CD4-positive, alpha-beta T cell treated with Interleukin-15 for 4 hours (primary cell): ENCODE results near the gene IQGAP2.
"Not testable (repeated sequence)": the region's sequence is repeated elsewhere in the genome, so short reads cannot be mapped to it uniquely, and the experiment has no call there.

Experiments
- DNase-seq: peaks from one replicate; pipeline ENCODE4 v3.0.0-alpha.2; 2020; ENCODE audit warnings: low spot score

IQGAP2 gene

DNA sequence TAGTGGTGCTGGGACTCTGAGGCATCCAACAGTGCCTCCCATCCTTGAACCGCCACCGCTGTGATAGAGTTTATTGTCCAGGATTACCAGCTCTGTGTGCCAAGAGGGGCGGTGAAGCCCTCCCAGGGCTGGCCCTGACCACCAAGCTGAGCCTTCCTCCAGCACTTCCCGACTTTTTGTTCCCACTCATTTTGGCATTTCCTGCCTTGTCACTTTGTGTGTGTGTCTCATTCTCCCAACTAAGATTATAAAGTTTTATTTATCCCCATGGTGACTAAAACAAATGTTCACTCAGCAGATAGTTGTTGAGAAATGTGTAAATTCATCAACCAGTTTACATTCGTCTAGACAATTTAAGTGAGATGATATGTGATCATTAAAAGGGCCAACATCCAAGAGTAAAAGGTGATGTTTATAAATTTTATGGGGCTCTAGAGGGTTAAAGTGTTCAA is 315.3 kb downstream of the IQGAP2 start:
- no peak for DNase-seq

DNA sequence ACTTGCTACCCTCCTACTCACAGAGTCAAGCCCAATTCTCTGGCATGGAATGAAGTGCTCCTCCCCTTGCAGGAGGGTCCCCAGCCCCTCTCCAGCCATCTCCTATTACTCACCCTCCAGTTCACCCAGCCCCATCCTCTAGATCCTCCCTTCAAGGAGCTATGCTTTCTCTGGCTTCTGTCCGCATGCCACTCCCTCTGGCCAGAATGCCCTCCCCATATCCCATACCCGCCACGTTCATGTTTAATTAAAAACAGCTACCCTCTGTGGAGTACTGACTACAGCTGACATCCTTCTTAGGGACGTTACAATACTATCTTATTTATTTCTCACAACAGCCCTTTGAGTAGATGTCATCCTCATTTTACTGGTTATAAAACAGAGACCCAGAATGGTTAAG is 315.8 kb downstream of the IQGAP2 start:
- no peak for DNase-seq

GRCh38 chr5:76720988-76721569 is 318.0 kb downstream of the IQGAP2 start:
- DNase-seq: no peak

- no peak for DNase-seq
Observed at GRCh38 chr5:76723266-76723665, 320.2 kb downstream of the IQGAP2 start.

DNA sequence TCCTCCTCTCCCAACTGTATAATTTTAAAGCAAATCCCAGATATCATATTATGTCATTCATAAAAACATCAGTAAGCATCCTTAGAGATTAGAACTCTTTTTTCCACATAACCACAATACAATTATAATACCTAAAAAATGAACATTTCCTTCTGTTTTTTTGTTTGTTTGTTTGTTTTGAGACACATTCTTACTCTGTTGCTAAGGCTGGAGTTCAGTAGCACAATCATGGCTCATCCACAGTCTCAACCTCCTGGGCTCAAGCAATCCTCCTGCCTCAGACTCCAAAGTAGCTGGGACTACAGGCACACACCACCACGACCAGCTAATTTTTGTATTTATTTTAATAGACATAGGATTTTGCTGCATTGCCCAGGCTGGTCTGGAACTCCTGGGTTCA is 320.8 kb downstream of the IQGAP2 start:
- no peak for DNase-seq

- no peak for DNase-seq
Observed at GRCh38 chr5:76724871-76725270, 321.8 kb downstream of the IQGAP2 start.

DNA sequence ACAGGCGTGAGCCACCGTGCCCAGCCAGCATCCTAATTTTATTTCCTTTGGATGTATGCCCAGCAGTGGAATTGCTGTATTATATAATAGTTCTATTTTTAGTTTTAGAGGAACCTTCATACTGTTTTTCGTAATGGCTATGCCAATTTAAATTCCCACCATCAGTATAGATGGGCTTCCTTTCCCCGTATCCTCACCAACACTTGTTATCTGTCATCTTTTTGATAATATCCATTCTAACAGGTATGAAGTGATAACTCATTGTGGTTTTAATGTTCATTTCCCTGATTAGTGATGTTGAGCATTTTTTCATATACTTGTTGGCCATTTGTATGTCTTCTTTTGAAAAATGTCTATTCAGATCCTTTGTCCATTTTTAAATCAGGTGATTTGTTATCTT is 325.9 kb downstream of the IQGAP2 start:
- no peak for DNase-seq

DNA sequence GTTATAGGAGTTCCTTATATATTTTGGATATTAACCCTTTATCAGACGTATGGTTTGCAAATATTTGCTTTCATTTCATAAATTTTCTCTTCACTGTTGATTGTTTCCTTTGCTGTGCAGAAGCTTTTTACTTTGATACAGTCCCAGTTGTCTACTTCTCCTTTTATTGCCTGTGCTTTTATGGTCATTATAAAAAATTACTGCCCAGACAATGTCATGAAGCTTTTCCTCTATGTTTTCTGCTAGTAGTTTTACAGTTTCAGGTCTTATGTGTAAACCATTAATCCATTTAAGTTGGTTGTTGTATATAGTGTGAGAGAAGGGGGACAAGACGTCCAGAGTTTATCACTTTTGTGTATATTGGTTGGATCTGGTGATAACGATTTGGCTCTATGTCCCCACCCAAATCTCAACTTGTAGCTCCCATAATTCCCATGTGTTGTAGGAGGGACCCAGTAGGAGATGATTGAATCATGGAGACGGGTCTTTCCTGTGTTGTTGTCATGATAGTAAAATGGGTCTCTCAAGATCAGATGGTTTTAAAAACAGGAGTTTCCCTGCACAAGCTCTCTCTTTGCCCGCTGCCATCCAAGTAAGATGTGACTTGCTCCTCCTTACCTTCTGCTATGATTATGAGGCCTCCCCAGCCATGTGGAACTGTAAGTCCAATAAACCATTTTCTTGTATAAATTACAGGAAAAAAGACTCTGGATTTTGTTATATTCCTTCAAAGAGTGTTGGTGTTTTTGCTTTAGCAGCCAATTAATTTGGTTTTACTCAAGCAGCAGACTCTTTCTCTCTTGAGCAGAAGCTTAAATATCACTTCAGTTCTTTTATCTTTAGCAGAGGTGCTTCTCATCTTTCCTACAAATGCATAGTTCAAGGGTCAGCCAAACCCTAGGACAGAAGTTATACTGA is 326.5 kb downstream of the IQGAP2 start:
- no peak for DNase-seq

DNA sequence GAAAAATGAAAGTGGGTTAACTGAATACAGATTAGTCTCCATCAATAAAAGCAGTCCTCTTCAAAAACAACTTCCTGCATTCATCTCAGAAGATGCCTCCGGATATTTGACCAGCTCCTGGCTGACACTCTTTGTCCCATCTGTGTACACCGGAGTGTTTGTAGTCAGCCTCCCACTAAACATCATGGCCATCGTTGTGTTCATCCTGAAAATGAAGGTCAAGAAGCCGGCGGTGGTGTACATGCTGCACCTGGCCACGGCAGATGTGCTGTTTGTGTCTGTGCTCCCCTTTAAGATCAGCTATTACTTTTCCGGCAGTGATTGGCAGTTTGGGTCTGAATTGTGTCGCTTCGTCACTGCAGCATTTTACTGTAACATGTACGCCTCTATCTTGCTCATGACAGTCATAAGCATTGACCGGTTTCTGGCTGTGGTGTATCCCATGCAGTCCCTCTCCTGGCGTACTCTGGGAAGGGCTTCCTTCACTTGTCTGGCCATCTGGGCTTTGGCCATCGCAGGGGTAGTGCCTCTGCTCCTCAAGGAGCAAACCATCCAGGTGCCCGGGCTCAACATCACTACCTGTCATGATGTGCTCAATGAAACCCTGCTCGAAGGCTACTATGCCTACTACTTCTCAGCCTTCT is 329.4 kb downstream of the IQGAP2 start:
- DNase-seq: peak; percentile 22

DNA sequence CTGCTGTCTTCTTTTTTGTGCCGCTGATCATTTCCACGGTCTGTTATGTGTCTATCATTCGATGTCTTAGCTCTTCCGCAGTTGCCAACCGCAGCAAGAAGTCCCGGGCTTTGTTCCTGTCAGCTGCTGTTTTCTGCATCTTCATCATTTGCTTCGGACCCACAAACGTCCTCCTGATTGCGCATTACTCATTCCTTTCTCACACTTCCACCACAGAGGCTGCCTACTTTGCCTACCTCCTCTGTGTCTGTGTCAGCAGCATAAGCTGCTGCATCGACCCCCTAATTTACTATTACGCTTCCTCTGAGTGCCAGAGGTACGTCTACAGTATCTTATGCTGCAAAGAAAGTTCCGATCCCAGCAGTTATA is 329.9 kb downstream of the IQGAP2 start:
- peak; percentile 80 for DNase-seq

GRCh38 chr5:76735762-76736545 is 332.9 kb downstream of the IQGAP2 start:
- peak; percentile 18 for DNase-seq

DNA sequence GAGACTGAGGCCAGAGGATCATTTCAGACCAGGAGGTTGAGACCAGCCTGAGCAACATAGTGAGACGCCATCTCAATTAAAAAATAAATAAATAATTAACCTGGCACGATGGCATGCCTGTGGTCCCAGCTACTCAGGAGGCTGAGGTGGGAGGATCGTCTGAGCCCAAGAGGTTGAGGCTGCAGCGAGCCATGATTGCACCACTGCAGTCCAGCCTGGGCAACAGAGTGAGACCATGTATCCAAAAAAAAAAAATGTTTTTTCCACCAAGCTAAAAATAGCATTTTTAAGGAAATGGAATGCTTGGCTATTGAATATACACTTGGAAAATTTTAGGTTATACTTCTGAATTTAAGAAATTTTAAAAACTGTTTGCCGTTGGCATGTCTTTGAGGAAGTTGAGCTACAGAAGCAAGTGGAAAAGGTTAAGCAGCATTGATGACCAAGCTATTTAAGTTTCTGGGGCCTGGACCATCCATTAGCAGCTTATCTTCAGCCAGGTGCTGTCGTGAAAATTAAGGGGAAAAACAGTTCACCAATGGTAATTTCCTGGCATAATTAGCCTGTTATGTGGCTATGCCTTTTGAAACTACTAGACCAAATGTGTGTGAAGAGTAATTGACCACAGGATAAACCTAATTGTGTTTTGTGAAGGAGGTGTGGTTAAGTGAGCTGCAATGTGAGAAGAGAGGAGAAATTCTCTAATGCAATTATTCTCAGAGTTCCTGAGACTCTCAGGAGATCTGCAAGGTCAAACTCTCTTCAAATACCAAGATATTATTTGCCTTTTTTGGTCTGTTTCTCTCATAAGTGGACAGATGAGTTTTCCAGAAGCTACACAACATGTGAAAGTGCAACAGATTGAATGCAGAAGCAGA is 333.8 kb downstream of the IQGAP2 start:
- DNase-seq: peak; percentile 14

DNA sequence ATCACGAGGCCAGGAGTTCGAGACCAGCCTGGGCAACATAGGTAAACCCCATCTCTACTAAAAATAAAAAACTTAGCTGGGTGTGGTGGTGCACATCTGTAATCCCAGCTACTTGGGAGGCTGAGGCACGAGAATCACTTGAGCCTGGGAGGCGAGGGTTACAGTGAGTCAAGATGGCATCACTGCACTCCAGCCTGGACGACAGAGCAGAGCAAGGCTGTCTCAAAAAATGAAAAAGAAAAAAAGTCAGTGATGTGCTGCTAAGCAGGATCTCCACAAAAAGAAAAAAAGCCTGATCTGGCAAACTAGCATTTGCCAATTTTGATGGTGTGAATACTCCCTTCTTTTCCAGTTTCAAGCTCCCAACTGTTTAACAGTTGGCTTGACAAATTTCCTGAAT is 334.8 kb downstream of the IQGAP2 start:
- no peak for DNase-seq

DNA sequence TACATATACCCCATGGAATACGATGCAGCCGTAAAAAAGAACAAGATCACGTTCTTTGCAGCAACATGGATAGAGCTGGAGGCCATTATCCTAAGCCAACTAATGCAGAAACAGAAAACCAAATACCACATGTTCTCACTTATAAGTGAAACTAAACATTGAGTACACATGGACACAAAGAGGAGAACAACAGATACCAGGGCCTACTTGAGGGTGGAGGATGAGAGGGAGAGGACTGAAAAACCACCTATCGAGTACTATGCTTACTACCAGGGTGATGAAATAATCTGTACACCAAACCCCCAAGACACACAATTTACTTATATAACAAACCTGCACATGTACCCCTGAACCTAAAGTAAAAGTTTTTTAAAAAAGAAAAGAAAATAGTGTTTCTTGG is 338.4 kb downstream of the IQGAP2 start:
- not testable (repeated sequence) for DNase-seq

- no peak for DNase-seq
Observed at GRCh38 chr5:76742583-76742982, 339.5 kb downstream of the IQGAP2 start.

DNA sequence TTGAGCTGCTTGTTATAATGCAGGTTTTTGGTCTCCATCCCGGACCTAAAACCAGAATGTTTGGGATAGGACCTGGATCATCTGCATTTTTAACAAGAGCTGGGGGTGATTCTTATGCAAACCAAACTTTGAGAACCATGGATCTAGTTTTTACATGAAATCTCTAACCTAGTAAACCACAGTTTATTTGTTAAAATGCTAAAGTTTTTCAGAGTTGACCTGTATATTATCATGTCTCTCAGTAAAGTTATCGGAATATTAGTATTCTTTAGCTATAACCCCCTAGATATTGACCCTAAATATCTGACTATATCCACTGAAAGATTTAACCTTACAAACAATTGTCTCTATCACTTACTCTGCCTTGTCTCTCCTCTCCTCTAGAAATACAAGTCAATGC is 341.5 kb downstream of the IQGAP2 start:
- no peak for DNase-seq

- DNase-seq: no peak
Observed at GRCh38 chr5:76745670-76746069, 342.6 kb downstream of the IQGAP2 start.

DNA sequence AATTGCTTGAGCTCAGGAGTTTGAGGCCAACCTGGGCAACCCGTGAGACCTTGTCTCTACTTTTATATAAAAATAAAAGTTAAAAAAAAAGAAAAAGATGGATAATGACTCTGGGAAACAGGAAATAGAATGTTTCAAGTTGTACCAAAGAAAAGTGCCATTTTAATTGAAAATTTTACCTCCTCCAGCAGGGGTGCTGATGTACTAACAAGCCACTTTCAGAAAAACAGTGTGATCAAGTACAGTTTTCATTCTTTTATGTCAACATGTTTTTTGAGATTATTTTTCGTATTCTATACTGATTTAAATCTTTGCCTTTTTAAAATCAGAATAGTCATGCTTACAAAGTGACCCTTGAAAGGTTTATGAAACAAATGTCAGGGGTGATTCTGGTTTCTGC is 343.6 kb downstream of the IQGAP2 start:
- DNase-seq: no peak

- no peak for DNase-seq
Observed at GRCh38 chr5:76747706-76748105, 344.6 kb downstream of the IQGAP2 start.

- no peak for DNase-seq
Observed at GRCh38 chr5:76751291-76751690, 348.2 kb downstream of the IQGAP2 start.

GRCh38 chr5:76754668-76755078 is 351.6 kb downstream of the IQGAP2 start:
- DNase-seq: no peak
